B cell (primary cell): ENCODE results near the gene RASA4B. TPM values are rescaled to one million over a fixed set of nuclear protein-coding genes. Genes with fewer than 3 reads are reported as not detected.

Experiments used
- ATAC-seq: fragments of 200-7000 bp; cut with Tn5 transposase; one replicate; pipeline ENCODE4 v1.10.0; 2021; ENCODE audit warnings: low read depth, mild to moderate bottlenecking, moderate number of reproducible peaks, moderate library complexity
- CTCF ChIA-PET: fragments of 350-600 bp; sonication (Branson Sonifier 250); formaldehyde crosslinking; loops from one replicate; lab custom pipeline; 2021; ENCODE audit warnings: antibody characterized with exemption, inconsistent platforms; lab: Charles Lee
- POLR2A ChIA-PET: fragments of 350-600 bp; sonication (Branson Sonifier 250); formaldehyde crosslinking; loops from one replicate; lab custom pipeline; 2021; ENCODE audit warnings: antibody characterized with exemption; lab: Charles Lee
- DNase-seq: peaks from one replicate; pipeline ENCODE4 v3.0.0; 2013
- H2AFZ ChIP-seq: 2 replicates; pipeline ENCODE4 v1.6.1; 2012; ENCODE audit warnings: mild to moderate bottlenecking, low read depth, low read length; ENCODE audit not compliant: insufficient read depth, poor library complexity, severe bottlenecking
- H3K27ac ChIP-seq, 2 donors: 1 replicate in 1 of 2; 2 replicates in 1 of 2; pipeline ENCODE4 v1.5.1; 2012 to 2013; ENCODE audit warnings: low read length in 2 of 2, mild to moderate bottlenecking in 2 of 2, moderate library complexity in 1 of 2
- H3K27me3 ChIP-seq, 4 experiments: fragments of 200-600 bp in 1 of 4; sonication (generic) in 1 of 4; replicated peaks in 1 of 4; 1 replicate in 2 of 4; 2 replicates in 2 of 4; pipeline versions ENCODE4 v1.6.1 to v1.7.0; 2013 to 2016; ENCODE audit warnings: low read length in 3 of 4, mild to moderate bottlenecking in 2 of 4, mixed read lengths in 1 of 4, moderate library complexity in 1 of 4; ENCODE audit not compliant: insufficient read depth in 4 of 4, control insufficient read depth in 3 of 4; ENCODE audit errors: control extremely low read depth in 1 of 4
- H3K36me3 ChIP-seq, 2 experiments: replicated peaks in 1 of 2; 1 replicate in 1 of 2; 2 replicates in 1 of 2; pipeline versions ENCODE4 v1.6.1 to v1.7.1; 2013; ENCODE audit warnings: low read length in 1 of 2; ENCODE audit not compliant: insufficient read depth in 2 of 2, control insufficient read depth in 1 of 2; ENCODE audit errors: control extremely low read depth in 1 of 2, extremely low read depth in 1 of 2
- H3K4me1 ChIP-seq, 2 donors: fragments of 200-600 bp in 1 of 2; sonication (generic) in 1 of 2; 1 replicate in 1 of 2; 2 replicates in 1 of 2; pipeline versions ENCODE4 v1.5.1 to v1.6.1; 2013 to 2017; ENCODE audit warnings: low read length in 2 of 2; ENCODE audit not compliant: control insufficient read depth in 2 of 2, insufficient read depth in 2 of 2
- H3K4me2 ChIP-seq: replicated peaks from 2 replicates; pipeline ENCODE3; 2012; ENCODE audit warnings: mild to moderate bottlenecking, low read depth, low read length; ENCODE audit not compliant: poor library complexity, severe bottlenecking
- H3K4me3 ChIP-seq, 5 experiments: fragments of 200-600 bp in 1 of 5; sonication (generic) in 1 of 5; 1 replicate in 3 of 5; 2 replicates in 2 of 5; pipeline versions ENCODE4 v1.5.1 to v1.7.0; 2011 to 2016; ENCODE audit warnings: low read length in 4 of 5, mild to moderate bottlenecking in 4 of 5, low read depth in 2 of 5, control low read depth in 1 of 5, moderate library complexity in 1 of 5; ENCODE audit not compliant: insufficient read depth in 1 of 5; ENCODE audit errors: control extremely low read depth in 1 of 5, extremely low read depth in 1 of 5
- H3K79me2 ChIP-seq: fragments of 200-600 bp; sonication (generic); one replicate; pipeline ENCODE4 v1.6.0; 2016; ENCODE audit warnings: low read length; ENCODE audit not compliant: control insufficient read depth, insufficient read depth
- H3K9ac ChIP-seq: fragments of 200-600 bp; sonication (generic); 2 replicates; pipeline ENCODE4 v1.6.1; 2017; ENCODE audit warnings: mild to moderate bottlenecking, low read length, moderate library complexity
- H3K9me3 ChIP-seq, 3 donors: one replicate each; pipeline versions ENCODE4 v1.6.1 to v1.7.1; 2013; ENCODE audit warnings: low read length in 2 of 3; ENCODE audit not compliant: control insufficient read depth in 2 of 3, insufficient read depth in 1 of 3; ENCODE audit errors: control extremely low read depth in 1 of 3
- H4K20me1 ChIP-seq: 2 replicates; pipeline ENCODE4 v1.6.0; 2012; ENCODE audit warnings: mild to moderate bottlenecking, low read length; ENCODE audit not compliant: insufficient read depth, control insufficient read depth, poor library complexity, severe bottlenecking
- H3K27ac Mint-ChIP-seq: one replicate; pipeline ENCODE4 v1.8.0; 2021; ENCODE audit warnings: mixed read lengths
- H3K27me3 Mint-ChIP-seq: one replicate; pipeline ENCODE4 v1.8.0; 2021; ENCODE audit warnings: mixed read lengths
- H3K4me1 Mint-ChIP-seq: one replicate; pipeline ENCODE4 v1.8.0; 2021; ENCODE audit warnings: mixed read lengths
- H3K4me3 Mint-ChIP-seq: one replicate; pipeline ENCODE4 v1.8.0; 2021; ENCODE audit warnings: mixed read lengths
- H3K9me3 Mint-ChIP-seq: one replicate; pipeline ENCODE4 v1.8.0; 2022; ENCODE audit warnings: mixed read lengths; ENCODE audit not compliant: insufficient read depth
- EZH2 ChIP-seq: IDR thresholded peaks from 2 replicates; pipeline ENCODE4 v1.6.1; 2012; ENCODE audit warnings: borderline replicate concordance, low read depth, mild to moderate bottlenecking, moderate library complexity, low read length; ENCODE audit not compliant: insufficient read depth, poor library complexity, severe bottlenecking
- WGBS: methylation state at CpG from one replicate; pipeline ENCODE4 v1.1.5; 2013; ENCODE audit warnings: missing lambda C conversion rate; ENCODE audit not compliant: insufficient coverage; 5-methylcytosine and 5-hydroxymethylcytosine counted together
- intact Hi-C: fragments of 100-400 bp; cut with micrococcal nuclease; formaldehyde crosslinking; loops from one replicate; pipeline ENCODE4 v1.10.0; 2022
- polyA plus RNA-seq: library from polyadenylated mRNA; depleted of rRNA; stranded (reverse); fragments of >200 nt; gene quantifications from 2 replicates; pipeline ENCODE4 v1.2.3, GENCODE V29; 2012
- total RNA-seq, 2 donors: library from RNA; stranded (reverse); fragments of 120-200 nt in 1 of 2; gene quantifications; 1 replicate in 1 of 2; 2 replicates in 1 of 2; pipeline versions ENCODE4 v1.2.3 to v1.2.4, GENCODE V29; 2013 to 2022
- TF ChIP-seq, protein P1 (sequence below): fragments of 200-600 bp; IDR thresholded peaks from one replicate; pipeline ENCODE4 v1.8.0; 2022; ENCODE audit warnings: antibody characterized with exemption, mild to moderate bottlenecking

The RASA4B gene
- total and polyA plus RNA-seq, 2 donors (not counting 1 experiment from before 2014, with no cell fraction given), result 15.6 to 26.4 TPM

DNA sequence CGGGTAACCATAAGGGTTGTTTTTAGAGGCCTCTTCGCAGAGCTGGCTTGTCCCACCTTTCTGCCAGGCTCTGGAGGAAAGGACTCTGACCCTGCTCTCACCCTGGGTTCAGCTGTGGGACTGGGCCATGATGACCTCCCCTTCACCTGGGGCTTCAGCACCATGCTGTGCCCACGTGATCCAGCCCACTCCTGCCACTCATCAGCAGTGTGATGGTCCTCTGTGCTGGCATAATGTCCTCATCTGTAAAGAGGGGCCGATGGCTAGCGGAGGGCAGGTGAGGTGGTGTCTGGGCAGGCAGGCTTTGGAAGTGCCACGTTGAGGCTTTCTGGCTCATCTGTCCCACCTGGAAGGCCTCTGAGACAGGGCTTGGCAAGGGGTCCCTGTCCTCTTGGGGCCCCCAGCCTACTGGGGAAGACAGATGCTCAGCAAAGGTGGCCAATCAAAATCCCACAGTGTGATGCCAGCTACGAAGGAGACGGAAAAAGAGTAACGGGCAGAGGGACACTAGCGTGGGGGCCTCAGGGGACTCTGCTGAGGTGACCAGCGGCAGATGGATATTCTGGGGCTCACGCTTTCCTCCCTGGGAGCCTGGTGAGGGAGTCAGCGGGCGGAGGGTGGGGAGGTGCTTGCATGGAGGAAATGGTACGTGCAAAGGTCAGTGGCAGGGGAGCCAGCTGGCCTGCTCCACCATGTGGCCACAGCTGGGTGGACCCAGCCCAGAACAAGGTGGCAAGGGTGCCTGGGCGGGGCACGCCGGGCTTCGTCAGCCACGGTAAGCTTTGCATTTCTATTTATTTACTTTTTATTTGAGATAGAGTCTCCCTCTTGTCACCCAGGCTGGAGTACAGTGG is 47.4 kb downstream of the RASA4B start:
- CTCF ChIA-PET, result interaction anchor here (1.4 to 2.3 kb wide), 2 partner anchors 18 to 66 kb away, joined by 4 to 6 read pairs; no protein-coding TSS in a partner anchor
- H3K27ac Mint-ChIP-seq, result no peak overlapping the region
- intact Hi-C loops, result no loop called here

More for the DNA sequence above, 47.4 kb downstream of the RASA4B start:
- Mint-ChIP-seq H3K4me3 (no peak overlapping the region), H3K4me1 (peaks cover 15% of the 10 kb centered on the region), H3K9me3 (no peaks in the 10 kb centered on the region), H3K27me3 (no peaks in the 10 kb centered on the region)
- Histone ChIP-seq H2AFZ (no peak overlapping the region), H3K4me2 (no peak overlapping the region), H3K79me2 (peaks cover 25% of the 10 kb centered on the region), H3K9me3 (no peaks in the 10 kb centered on the region), H3K4me3 (no peak overlapping the region), H3K4me1 (peaks cover 11 to 17% of the 10 kb centered on the region in 2 donors), H3K36me3 (peaks cover 0 to 47% of the 10 kb centered on the region in 2 experiments), H3K9ac (no peak overlapping the region), H3K27me3 (no peaks in the 10 kb centered on the region), H3K27ac (no peak overlapping the region), H4K20me1 (peaks cover 6% of the 10 kb centered on the region)
- POLR2A ChIA-PET, result interaction anchor here (0.6 kb wide), 1 partner anchor 1617 kb away, joined by 3 read pairs; no protein-coding TSS in a partner anchor
- DNase-seq (no peak), ATAC-seq (no peak)
- TF ChIP-seq, protein P1, sequence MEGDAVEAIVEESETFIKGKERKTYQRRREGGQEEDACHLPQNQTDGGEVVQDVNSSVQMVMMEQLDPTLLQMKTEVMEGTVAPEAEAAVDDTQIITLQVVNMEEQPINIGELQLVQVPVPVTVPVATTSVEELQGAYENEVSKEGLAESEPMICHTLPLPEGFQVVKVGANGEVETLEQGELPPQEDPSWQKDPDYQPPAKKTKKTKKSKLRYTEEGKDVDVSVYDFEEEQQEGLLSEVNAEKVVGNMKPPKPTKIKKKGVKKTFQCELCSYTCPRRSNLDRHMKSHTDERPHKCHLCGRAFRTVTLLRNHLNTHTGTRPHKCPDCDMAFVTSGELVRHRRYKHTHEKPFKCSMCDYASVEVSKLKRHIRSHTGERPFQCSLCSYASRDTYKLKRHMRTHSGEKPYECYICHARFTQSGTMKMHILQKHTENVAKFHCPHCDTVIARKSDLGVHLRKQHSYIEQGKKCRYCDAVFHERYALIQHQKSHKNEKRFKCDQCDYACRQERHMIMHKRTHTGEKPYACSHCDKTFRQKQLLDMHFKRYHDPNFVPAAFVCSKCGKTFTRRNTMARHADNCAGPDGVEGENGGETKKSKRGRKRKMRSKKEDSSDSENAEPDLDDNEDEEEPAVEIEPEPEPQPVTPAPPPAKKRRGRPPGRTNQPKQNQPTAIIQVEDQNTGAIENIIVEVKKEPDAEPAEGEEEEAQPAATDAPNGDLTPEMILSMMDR, result no peak
- TF ChIP-seq EZH2, result no peak
- WGBS, result 89% methylated on average over 12 of the region's 20 CpGs
